ENCODE measurements around the gene GCN1. TPM values are rescaled to one million over a fixed set of nuclear protein-coding genes. Genes with fewer than 3 reads are reported as not detected.

GCN1 gene
- total and polyA plus RNA-seq, 2 donors (not counting 3 experiments of a cell fraction or from before 2014, with no cell fraction given): 30.1 to 101 TPM

GRCh38 chr12:120142231-120142877 is 52.2 kb downstream of the GCN1 start:
- TF ChIP-seq MYC (IDR thresholded peaks at IDR 0.05; ENCODE audit: low read depth, low read length): no peak
- no peak for TF ChIP-seq FOS (IDR thresholded peaks at IDR 0.05; ENCODE audit: borderline replicate concordance, insufficient read depth, low read length)
- TF ChIP-seq GATA2 (IDR thresholded peaks at IDR 0.05; ENCODE audit: insufficient read depth, insufficient read length, low read depth, low read length): no peak
- no peak for TF ChIP-seq MAX (IDR thresholded peaks at IDR 0.05; ENCODE audit: insufficient read depth, insufficient read length)
- Histone ChIP-seq H2AFZ (ENCODE audit: low read depth, low read length) (no peak overlapping the region), H3K4me1 (ENCODE audit: control insufficient read depth, extremely low read depth, insufficient read depth, low read length) (no peaks in the 10 kb centered on the region), H3K79me2 (ENCODE audit: control insufficient read depth, insufficient read depth, low read length) (no peaks in the 10 kb centered on the region), H3K9ac (replicated peaks; ENCODE audit: extremely low read depth, insufficient read depth, low read length) (no peak overlapping the region), H3K36me3 (ENCODE audit: control insufficient read depth in 2 of 2, extremely low read depth in 1 of 2, insufficient read depth in 2 of 2, low read length in 2 of 2) (peaks cover 29 to 63% of the 10 kb centered on the region in 2 experiments), H3K9me3 (replicated peaks; ENCODE audit: control insufficient read depth, insufficient read depth, low read length) (no peaks in the 10 kb centered on the region), H3K4me3 (replicated peaks in 1 of 3; ENCODE audit: insufficient read depth in 1 of 3, low read depth in 1 of 3, low read length in 3 of 3) (no peak overlapping the region), H3K4me2 (ENCODE audit: insufficient read depth, low read length) (no peak overlapping the region), H4K20me1 (replicated peaks; ENCODE audit: control insufficient read depth, extremely low read depth, insufficient read depth, low read length) (no peaks in the 10 kb centered on the region), H3K27me3 (ENCODE audit: control insufficient read depth in 2 of 2, insufficient read depth in 2 of 2, low read length in 2 of 2) (no peaks in the 10 kb centered on the region), H3K27ac (ENCODE audit: insufficient read depth, low read depth, low read length) (no peak overlapping the region), H3K9me1 (replicated peaks; ENCODE audit: control insufficient read depth, extremely low read depth, insufficient read depth, low read length) (no peaks in the 10 kb centered on the region)
- dilution Hi-C loops (cut with MboI; ENCODE audit: extremely low pct_ligation_motif_present, low sequenced_read_pairs): no loop called here
- ChIA-PET CTCF (no interaction called here), POLR2A (no interaction called here)
- DNase-seq (ENCODE audit: low read depth, low spot score) (no peak), FAIRE-seq (no peak)
- BruUV-seq (replicated peaks): no TSS peak
- intact Hi-C loops (cut with micrococcal nuclease): no loop called here

- no peak overlapping the region for H3K27ac ChIP-seq (ENCODE audit: insufficient read depth, low read depth, low read length)
- no TSS peak for BruUV-seq (replicated peaks)
- H3K4me2 ChIP-seq (ENCODE audit: insufficient read depth, low read length): no peak overlapping the region
- no peaks in the 10 kb centered on the region for H3K9me3 ChIP-seq (replicated peaks; ENCODE audit: control insufficient read depth, insufficient read depth, low read length)
- FAIRE-seq (no peak), DNase-seq (ENCODE audit: low read depth, low spot score) (no peak)
- no peaks in the 10 kb centered on the region for H3K4me1 ChIP-seq (ENCODE audit: control insufficient read depth, extremely low read depth, insufficient read depth, low read length)
- intact Hi-C loops (cut with micrococcal nuclease): no loop called here
- ChIA-PET POLR2A (no interaction called here), CTCF (no interaction called here)
- peaks cover 21 to 64% of the 10 kb centered on the region in 2 experiments for H3K36me3 ChIP-seq (ENCODE audit: control insufficient read depth in 2 of 2, extremely low read depth in 1 of 2, insufficient read depth in 2 of 2, low read length in 2 of 2)
- no peaks in the 10 kb centered on the region for H3K27me3 ChIP-seq (ENCODE audit: control insufficient read depth in 2 of 2, insufficient read depth in 2 of 2, low read length in 2 of 2)
- no peak for TF ChIP-seq CTCF (IDR thresholded peaks at IDR 0.05; ENCODE audit: extremely low read depth in 1 of 2, insufficient read depth in 1 of 2, low read depth in 1 of 2, low read length in 2 of 2)
- no peak for TF ChIP-seq MAX (IDR thresholded peaks at IDR 0.05; ENCODE audit: insufficient read depth, insufficient read length)
- no peak for TF ChIP-seq EZH2 (IDR thresholded peaks at IDR 0.05; ENCODE audit: borderline replicate concordance, low read depth, low read length, severe bottlenecking)
- no peak for TF ChIP-seq GATA2 (IDR thresholded peaks at IDR 0.05; ENCODE audit: insufficient read depth, insufficient read length, low read depth, low read length)
- TF ChIP-seq POLR2A (IDR thresholded peaks at IDR 0.05; ENCODE audit: low read depth, low read length): no peak
- TF ChIP-seq MYC (IDR thresholded peaks at IDR 0.05; ENCODE audit: low read depth, low read length): no peak
- no peak for TF ChIP-seq JUN (IDR thresholded peaks at IDR 0.05; ENCODE audit: borderline replicate concordance, insufficient read depth, insufficient read length, low read depth)
- no peak for TF ChIP-seq POLR2AphosphoS5 (IDR thresholded peaks at IDR 0.05; ENCODE audit: insufficient read depth, low read depth, low read length)
- TF ChIP-seq FOS (IDR thresholded peaks at IDR 0.05; ENCODE audit: borderline replicate concordance, insufficient read depth, low read length): no peak
- H2AFZ ChIP-seq (ENCODE audit: low read depth, low read length): no peak overlapping the region
- H3K9me1 ChIP-seq (replicated peaks; ENCODE audit: control insufficient read depth, extremely low read depth, insufficient read depth, low read length): no peaks in the 10 kb centered on the region
- no peak overlapping the region for H3K4me3 ChIP-seq (replicated peaks in 1 of 3; ENCODE audit: insufficient read depth in 1 of 3, low read depth in 1 of 3, low read length in 3 of 3)
- H3K9ac ChIP-seq (replicated peaks; ENCODE audit: extremely low read depth, insufficient read depth, low read length): no peak overlapping the region
- H3K79me2 ChIP-seq (ENCODE audit: control insufficient read depth, insufficient read depth, low read length): no peaks in the 10 kb centered on the region
- dilution Hi-C loops (cut with MboI; ENCODE audit: extremely low pct_ligation_motif_present, low sequenced_read_pairs): no loop called here
- no peaks in the 10 kb centered on the region for H4K20me1 ChIP-seq (replicated peaks; ENCODE audit: control insufficient read depth, extremely low read depth, insufficient read depth, low read length)
These were observed 53.2 kb downstream of the GCN1 start for GRCh38 chr12:120141336-120141735.

Data from endothelial cell of umbilical vein (primary cell).